Hepatocyte (in vitro differentiated cells): ENCODE measurements around the gene CBX5. TPM values are rescaled to one million over a fixed set of nuclear protein-coding genes. Genes with fewer than 3 reads are reported as not detected.

Experiments used
- DNase-seq: peaks from one replicate; pipeline ENCODE4 v3.0.0-alpha.2; 2016; ENCODE audit warnings: low spot score
- H2AFZ ChIP-seq: fragments of 200-600 bp; sonication (generic); 2 replicates; pipeline ENCODE4 v1.6.0; 2016; ENCODE audit warnings: antibody characterized with exemption, mild to moderate bottlenecking
- H3K27ac ChIP-seq: fragments of 200-600 bp; sonication (generic); 2 replicates; pipeline ENCODE4 v1.5.1; 2016; ENCODE audit warnings: mild to moderate bottlenecking
- H3K27me3 ChIP-seq: fragments of 200-600 bp; sonication (generic); 2 replicates; pipeline ENCODE4 v1.6.1; 2016
- H3K36me3 ChIP-seq: fragments of 200-600 bp; sonication (generic); replicated peaks from 2 replicates; pipeline ENCODE4 v1.5.1; 2016; ENCODE audit warnings: low read depth; ENCODE audit not compliant: insufficient read depth
- H3K4me1 ChIP-seq: fragments of 200-600 bp; sonication (generic); 2 replicates; pipeline ENCODE4 v1.5.1; 2016; ENCODE audit warnings: mild to moderate bottlenecking, moderate library complexity; ENCODE audit not compliant: insufficient read depth
- H3K4me2 ChIP-seq: fragments of 200-600 bp; sonication (generic); 2 replicates; pipeline ENCODE4 v1.6.0; 2016
- H3K4me3 ChIP-seq: fragments of 200-600 bp; sonication (generic); 2 replicates; pipeline ENCODE4 v1.5.1; 2016; ENCODE audit warnings: mild to moderate bottlenecking
- H3K79me2 ChIP-seq: fragments of 200-600 bp; sonication (generic); 2 replicates; pipeline ENCODE4 v1.6.0; 2017; ENCODE audit warnings: mild to moderate bottlenecking
- H3K9me2 ChIP-seq: fragments of 200-600 bp; sonication (generic); replicated peaks from 2 replicates; pipeline ENCODE4 v1.6.0; 2017; ENCODE audit warnings: mild to moderate bottlenecking; ENCODE audit not compliant: insufficient read depth
- H3K9me3 ChIP-seq: fragments of 200-600 bp; sonication (generic); 2 replicates; pipeline ENCODE4 v1.5.1; 2016; ENCODE audit warnings: low read depth, mild to moderate bottlenecking
- H4K20me1 ChIP-seq: fragments of 200-600 bp; sonication (generic); 2 replicates; pipeline ENCODE4 v1.6.0; 2016; ENCODE audit warnings: mild to moderate bottlenecking; ENCODE audit not compliant: insufficient read depth, poor library complexity, severe bottlenecking
- EZH2 ChIP-seq: fragments of 200-600 bp; sonication (generic); IDR thresholded peaks from 2 replicates; pipeline ENCODE4 v1.6.1; 2016; ENCODE audit warnings: antibody characterized with exemption, mild to moderate bottlenecking, borderline replicate concordance
- EZH2phosphoT487 ChIP-seq: fragments of 200-600 bp; sonication (generic); IDR thresholded peaks from one replicate; pipeline ENCODE4 v1.6.1; 2018; ENCODE audit warnings: antibody characterized with exemption, mild to moderate bottlenecking, low read depth, moderate library complexity; ENCODE audit not compliant: unreplicated experiment, severe bottlenecking
- WGBS: methylation state at CpG from one replicate; pipeline ENCODE4 v1.1.6; 2016; ENCODE audit warnings: low lambda C conversion rate; ENCODE audit errors: missing lambda C conversion rate; 5-methylcytosine and 5-hydroxymethylcytosine counted together
- polyA plus RNA-seq: library from polyadenylated mRNA; unstranded; fragments of >200 nt; fragmentation: Nextera tagmentation; extraction: Ambion mirVana; gene quantifications from 2 replicates; pipeline ENCODE4 v1.2.1, GENCODE V29; 2016
- total RNA-seq: library from RNA; depleted of rRNA; stranded (reverse); fragments of >200 nt; gene quantifications from 2 replicates; pipeline ENCODE4 v1.2.3, GENCODE V29; 2014
- TF ChIP-seq, protein P1 (sequence below): fragments of 200-600 bp; sonication (generic); IDR thresholded peaks from 2 replicates; pipeline ENCODE4 v1.5.1; 2016; ENCODE audit warnings: antibody characterized with exemption, mild to moderate bottlenecking; ENCODE audit not compliant: poor library complexity

The CBX5 gene
- total and polyA plus RNA-seq, 2 experiments from 2014 or later, result 21.9 to 60.1 TPM

GRCh38 chr12:54213079-54213478 is 66.8 kb downstream of the CBX5 start:
- H3K4me1 ChIP-seq, result peaks cover 6% of the 10 kb centered on the region
- DNase-seq, result no peak
- H3K27me3 ChIP-seq, result peaks cover 27% of the 10 kb centered on the region
- TF ChIP-seq EZH2 (no peak), EZH2phosphoT487 (no peak)
- TF ChIP-seq, protein P1, sequence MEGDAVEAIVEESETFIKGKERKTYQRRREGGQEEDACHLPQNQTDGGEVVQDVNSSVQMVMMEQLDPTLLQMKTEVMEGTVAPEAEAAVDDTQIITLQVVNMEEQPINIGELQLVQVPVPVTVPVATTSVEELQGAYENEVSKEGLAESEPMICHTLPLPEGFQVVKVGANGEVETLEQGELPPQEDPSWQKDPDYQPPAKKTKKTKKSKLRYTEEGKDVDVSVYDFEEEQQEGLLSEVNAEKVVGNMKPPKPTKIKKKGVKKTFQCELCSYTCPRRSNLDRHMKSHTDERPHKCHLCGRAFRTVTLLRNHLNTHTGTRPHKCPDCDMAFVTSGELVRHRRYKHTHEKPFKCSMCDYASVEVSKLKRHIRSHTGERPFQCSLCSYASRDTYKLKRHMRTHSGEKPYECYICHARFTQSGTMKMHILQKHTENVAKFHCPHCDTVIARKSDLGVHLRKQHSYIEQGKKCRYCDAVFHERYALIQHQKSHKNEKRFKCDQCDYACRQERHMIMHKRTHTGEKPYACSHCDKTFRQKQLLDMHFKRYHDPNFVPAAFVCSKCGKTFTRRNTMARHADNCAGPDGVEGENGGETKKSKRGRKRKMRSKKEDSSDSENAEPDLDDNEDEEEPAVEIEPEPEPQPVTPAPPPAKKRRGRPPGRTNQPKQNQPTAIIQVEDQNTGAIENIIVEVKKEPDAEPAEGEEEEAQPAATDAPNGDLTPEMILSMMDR, result no peak
- H3K36me3 ChIP-seq, result no peaks in the 10 kb centered on the region
- no peaks in the 10 kb centered on the region for H3K9me2 ChIP-seq
- no peaks in the 10 kb centered on the region for H4K20me1 ChIP-seq
- no peaks in the 10 kb centered on the region for H3K9me3 ChIP-seq
- H2AFZ ChIP-seq, result no peak overlapping the region
- H3K4me2 ChIP-seq, result no peak overlapping the region
- H3K79me2 ChIP-seq, result no peaks in the 10 kb centered on the region
- no peak overlapping the region for H3K27ac ChIP-seq
- no peak overlapping the region for H3K4me3 ChIP-seq
- WGBS, result 87% methylated on average over 2 of the region's 2 CpGs

GRCh38 chr12:54211920-54212319 is 68.0 kb downstream of the CBX5 start:
- 90% methylated on average over 7 of the region's 7 CpGs for WGBS
- H3K27ac ChIP-seq, result no peak overlapping the region
- no peaks in the 10 kb centered on the region for H3K79me2 ChIP-seq
- H3K4me1 ChIP-seq, result no peaks in the 10 kb centered on the region
- no peak overlapping the region for H3K4me3 ChIP-seq
- no peaks in the 10 kb centered on the region for H3K36me3 ChIP-seq
- H3K27me3 ChIP-seq, result peaks cover 18% of the 10 kb centered on the region
- no peaks in the 10 kb centered on the region for H4K20me1 ChIP-seq
- H3K9me3 ChIP-seq, result no peaks in the 10 kb centered on the region
- no peak for DNase-seq
- H3K9me2 ChIP-seq, result no peaks in the 10 kb centered on the region
- H3K4me2 ChIP-seq, result no peak overlapping the region
- no peak overlapping the region for H2AFZ ChIP-seq
- TF ChIP-seq, protein P1, result no peak
- no peak for TF ChIP-seq EZH2phosphoT487
- TF ChIP-seq EZH2, result no peak

DNA sequence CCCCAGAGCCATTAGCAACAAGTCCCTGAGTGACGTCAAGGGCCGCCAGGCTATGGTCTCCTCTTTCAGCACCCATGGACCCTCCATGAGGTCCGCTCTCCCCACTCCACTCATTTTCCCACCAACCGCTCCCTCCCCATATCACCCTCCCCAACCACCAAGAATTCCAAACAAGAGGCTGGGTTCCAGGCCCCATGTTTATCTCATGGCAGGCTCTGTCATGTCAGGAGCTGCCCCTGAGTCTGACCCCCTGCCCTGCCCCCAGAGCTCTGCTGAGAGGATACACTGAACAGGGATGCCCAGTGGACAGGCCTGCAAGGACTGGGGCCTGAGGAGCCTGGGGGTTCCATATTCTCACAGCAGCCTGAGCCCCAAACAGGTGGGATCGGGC is 69.5 kb downstream of the CBX5 start:
- no peak for DNase-seq
- Histone ChIP-seq H3K4me3 (no peak overlapping the region), H3K4me2 (no peak overlapping the region), H3K27me3 (peaks cover 18% of the 10 kb centered on the region), H3K79me2 (no peaks in the 10 kb centered on the region), H4K20me1 (no peaks in the 10 kb centered on the region), H3K36me3 (no peaks in the 10 kb centered on the region), H3K9me2 (no peaks in the 10 kb centered on the region), H3K4me1 (no peaks in the 10 kb centered on the region), H3K9me3 (no peaks in the 10 kb centered on the region), H2AFZ (no peak overlapping the region), H3K27ac (no peak overlapping the region)
- TF ChIP-seq EZH2, result no peak
- TF ChIP-seq, protein P1, result no peak
- no peak for TF ChIP-seq EZH2phosphoT487
- WGBS, result 84% methylated on average over 5 of the region's 5 CpGs

- Histone ChIP-seq H2AFZ (no peak overlapping the region), H3K79me2 (no peaks in the 10 kb centered on the region), H3K27me3 (peaks cover 25% of the 10 kb centered on the region), H3K4me1 (no peaks in the 10 kb centered on the region), H3K9me2 (no peaks in the 10 kb centered on the region), H3K9me3 (no peaks in the 10 kb centered on the region), H4K20me1 (no peaks in the 10 kb centered on the region), H3K4me3 (no peak overlapping the region), H3K4me2 (no peak overlapping the region), H3K36me3 (no peaks in the 10 kb centered on the region), H3K27ac (no peak overlapping the region)
- TF ChIP-seq, protein P1, result no peak
- TF ChIP-seq EZH2phosphoT487 (no peak), EZH2 (no peak)
- no peak for DNase-seq
- WGBS, result 61% methylated on average over 6 of the region's 7 CpGs
Observed at GRCh38 chr12:54208591-54208990, 71.3 kb downstream of the CBX5 start.
